GM21737 (cell line): ENCODE results near the gene SKI.
"Not testable (repeated sequence)": the region's sequence is repeated elsewhere in the genome, so short reads cannot be mapped to it uniquely, and the experiment has no call there.

ENCODE experiments used
- ATAC-seq: cut with Tn5 transposase; IDR thresholded peaks from one replicate; pipeline ENCODE4 v1.9.1; 2021; ENCODE audit warnings: mild to moderate bottlenecking, moderate library complexity; ENCODE audit not compliant: unreplicated experiment

SKI gene

DNA sequence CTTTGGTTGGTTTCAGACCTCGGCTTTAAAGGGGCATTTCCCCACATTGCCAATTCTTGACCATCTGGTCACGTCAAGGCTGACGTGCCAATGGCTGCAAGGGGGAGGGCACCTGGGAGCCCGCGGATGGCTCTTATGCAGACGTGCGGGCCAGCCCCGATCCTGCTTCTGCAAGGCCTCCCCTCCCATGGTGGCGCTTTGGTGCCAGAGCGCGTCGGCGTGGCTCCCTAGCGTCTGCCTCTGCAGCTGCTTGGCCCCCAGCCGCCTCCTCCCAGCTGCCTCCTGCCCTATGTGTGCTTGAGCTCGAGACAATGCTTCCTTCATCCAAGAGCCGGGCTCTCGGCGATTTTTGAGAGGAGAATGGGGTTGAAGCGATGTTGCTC is 29.1 kb downstream of the SKI start:
- no peak for ATAC-seq

DNA sequence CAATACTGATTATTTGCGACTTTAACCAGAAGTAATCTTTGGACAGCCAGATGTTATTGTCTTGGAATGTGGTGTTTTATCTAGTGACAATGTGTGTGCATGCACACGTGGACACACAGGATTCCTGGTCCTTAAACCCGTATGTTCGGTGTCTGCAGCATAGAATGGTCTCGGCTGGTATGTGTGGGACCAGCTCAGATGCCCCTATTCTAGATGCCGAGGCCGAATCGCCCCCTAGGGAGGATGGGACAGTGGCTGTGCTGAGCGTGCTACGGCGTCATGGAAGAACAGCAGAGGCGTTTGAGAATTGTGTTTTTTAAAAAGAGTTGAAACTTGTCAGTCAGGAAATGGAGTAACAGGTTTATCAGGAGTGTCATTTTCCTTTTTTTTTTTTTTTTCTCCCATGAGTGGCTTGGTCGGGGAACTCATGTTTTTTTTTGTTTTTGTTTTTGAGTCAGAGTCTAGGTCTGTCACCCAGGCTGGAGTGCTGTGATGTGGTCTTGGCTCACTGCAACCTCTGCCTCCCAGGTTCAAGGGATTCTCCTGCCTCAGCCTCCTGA is 30.1 kb downstream of the SKI start:
- ATAC-seq, result no peak

DNA sequence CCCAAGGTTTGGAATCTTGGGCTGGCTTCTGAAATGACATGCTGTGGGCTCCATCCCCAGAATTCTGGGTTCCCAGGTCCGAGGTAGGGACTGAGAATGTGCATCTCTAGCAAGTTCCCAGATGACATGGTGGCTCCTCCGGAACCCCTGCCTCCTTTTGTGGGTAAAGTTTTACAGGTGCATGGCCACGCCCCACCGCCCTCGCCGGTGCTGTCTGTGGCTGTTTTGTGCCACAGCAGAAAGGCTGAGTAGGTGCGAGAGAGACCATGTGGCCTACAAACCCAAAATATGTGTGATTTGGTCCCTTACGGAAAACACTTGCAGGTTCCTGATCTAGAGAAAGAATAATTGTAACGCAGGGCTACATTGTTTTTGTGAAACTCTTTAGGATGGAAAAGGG is 30.9 kb downstream of the SKI start:
- ATAC-seq, result no peak

DNA sequence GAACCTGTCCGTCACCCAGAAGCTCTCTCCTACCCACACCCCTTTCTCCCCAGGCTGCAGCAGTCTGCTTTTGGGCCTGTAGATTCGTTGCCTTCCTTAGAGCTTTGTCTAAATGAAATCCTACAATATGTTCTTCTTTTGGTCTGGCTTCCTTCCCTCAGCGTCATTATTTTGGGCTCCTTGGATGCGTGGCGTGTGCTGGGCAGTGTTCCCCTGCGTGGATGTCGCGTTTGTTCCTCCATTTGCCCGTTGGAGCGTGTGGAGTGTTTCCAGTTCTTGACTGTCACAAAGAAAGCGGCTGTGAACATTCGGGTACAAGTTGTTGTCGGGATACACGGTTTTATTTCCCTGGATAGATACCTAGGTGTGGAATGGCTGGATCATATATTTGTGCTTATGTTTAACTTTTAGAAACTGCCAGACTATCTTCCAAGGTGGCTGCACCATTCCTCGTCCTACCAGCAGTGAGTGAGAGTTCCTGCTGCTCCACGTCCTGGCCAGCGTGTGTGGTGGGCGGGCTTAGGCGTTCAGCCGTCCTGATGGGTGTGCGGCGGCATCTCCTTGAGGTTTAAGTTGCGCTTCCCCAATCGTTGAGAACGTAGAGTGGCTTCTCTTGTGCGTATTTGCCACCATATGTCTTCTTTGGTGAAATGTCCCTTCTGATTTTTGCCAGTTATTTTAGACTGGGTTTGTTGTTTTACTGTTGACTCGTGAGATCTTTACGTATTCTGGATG is 31.7 kb downstream of the SKI start:
- ATAC-seq, result no peak

DNA sequence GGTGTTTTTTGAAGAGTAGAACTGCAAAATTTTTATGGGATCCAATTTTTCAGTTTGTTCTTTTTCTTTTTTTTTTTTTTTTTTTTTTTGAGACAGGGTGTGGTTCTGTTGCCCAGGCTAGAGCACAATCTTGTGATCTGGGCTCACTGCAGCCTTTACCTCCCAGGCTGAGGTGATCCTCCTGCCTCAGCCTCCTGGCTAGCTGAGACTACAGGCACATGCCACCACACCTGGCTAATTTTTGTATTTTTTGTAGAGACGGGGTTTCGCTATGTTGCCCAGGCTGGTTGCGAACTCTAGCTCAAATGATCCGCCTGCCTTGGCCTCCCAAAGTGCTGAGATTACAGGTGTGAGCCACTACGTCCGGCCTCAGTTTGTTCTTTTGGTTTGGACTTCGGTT is 32.4 kb downstream of the SKI start:
- ATAC-seq, result not testable (repeated sequence)

DNA sequence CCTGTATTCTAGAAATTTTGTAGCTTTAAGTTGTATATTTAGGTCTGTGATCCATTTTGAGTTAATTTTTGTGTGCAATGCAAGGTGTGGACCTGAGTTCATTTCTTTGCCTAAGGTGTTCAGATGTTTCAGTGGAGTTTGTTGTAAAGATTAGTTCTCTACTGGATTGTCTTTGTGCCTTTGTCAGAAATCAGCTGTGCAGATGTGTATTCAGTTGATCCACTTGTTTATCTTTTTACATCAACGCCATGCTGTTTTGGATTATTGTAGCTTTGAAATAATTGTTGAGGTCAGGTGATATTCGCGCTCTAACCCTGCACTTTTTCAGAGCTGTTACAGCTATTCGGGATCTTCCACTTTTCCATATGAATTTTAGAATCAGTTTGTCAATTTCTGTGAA is 32.8 kb downstream of the SKI start:
- ATAC-seq, result no peak

DNA sequence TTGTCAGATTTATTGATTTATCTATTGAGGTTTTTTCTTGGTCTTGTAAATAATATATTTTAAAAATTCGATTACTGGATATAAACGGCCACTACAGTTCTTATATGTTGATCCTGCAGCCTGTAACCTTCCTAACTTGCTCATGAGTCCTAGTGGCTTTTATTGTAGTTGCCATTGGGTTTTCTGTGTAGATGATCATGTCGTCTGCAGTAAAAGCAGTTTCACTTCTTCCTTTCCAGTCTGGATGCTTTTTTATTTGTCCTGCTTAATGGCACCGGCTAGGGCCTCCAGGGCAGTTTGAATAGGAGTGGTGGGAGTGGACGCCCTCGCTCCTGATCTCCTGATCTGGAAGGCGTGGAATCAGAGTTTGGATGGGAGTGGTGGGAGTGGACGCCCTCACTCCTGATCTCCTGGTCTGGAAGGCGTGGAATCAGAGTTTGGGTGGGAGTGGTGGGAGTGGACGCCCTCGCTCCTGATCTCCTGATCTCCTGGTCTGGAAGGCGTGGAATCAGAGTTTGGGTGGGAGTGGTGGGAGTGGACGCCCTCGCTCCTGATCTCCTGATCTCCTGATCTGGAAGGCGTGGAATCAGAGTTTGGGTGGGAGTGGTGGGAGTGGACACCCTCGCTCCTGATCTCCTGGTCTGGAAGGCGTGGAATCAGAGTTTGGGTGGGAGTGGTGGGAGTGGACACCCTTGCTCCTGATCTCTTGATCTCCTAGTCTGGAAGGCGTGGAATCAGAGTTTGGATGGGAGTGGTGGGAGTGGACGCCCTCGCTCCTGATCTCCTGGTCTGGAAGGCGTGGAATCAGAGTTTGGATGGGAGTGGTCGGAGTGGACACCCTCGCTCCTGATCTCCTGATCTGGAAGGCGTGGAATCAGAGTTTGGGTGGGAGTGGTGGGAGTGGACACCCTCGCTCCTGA is 33.6 kb downstream of the SKI start:
- ATAC-seq, result not testable (repeated sequence)

DNA sequence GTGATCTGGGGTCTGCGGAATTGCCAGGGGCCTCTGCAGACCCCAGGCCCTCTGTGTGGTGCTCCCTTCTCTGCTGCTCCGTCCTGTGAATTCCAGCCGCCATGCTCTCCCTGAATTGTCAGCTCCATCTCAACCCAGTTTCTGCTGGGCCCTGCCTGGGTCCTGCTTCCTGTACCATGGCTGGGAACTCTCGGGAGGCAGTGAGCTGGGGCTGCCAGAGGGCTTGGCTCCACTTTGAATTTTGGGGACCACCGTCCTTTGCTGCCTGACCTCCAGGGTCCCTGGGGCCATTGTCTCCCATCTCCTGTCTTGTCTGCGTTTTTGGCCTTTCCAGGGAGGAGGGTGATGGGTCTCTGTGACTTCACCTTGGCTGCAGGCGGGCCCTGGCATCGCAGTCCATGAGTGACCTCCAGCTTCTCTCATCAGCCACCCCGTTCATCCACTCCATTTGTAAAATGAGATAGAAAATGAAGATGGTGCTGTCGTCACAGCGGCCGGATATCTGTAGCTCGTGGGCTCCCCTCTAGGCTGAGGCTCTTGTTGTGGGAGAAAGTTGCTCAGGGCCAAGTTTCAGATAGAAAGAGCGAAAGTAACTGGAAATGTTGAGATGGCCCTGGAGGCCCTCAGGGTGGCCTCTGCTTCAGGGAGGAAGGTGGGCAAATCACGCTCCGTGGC is 38.3 kb downstream of the SKI start:
- ATAC-seq, result no peak

DNA sequence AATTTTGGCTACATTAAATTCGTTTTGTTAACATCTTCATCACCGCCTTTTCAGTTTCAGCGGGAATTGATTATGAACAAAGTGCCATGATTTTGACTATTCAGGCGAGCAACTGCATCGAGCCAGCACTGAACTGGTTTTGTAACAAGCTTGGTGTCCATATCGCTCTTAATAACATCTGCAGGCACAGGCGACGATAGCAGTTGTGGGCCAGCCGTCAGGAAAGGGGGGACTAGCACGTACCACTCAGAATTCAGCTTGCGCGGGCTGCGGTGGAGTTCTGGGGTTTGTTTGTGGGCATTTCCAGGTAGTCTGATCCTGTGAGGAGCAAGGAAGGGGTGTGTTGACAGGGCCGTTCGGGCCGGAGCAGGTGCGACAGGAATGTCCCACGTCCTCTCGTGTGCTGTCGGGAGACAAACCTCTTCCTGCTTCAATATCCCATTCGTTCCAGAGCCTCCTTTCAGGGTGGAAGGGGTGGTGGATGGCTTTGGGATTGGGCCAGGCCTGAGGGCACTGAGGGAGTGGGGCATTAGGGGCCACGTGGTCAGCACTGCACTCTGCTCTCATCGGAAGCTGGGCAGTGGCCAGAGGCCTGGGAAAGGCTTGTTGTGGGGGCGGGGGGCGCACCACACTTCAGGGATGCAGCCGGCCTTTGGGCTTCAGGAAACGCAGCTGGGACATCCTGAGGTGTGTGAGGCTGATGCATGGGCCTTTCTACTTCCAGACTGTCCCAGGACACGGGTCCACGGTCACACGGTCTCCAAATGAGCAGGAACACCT is 39.1 kb downstream of the SKI start:
- ATAC-seq, result no peak

DNA sequence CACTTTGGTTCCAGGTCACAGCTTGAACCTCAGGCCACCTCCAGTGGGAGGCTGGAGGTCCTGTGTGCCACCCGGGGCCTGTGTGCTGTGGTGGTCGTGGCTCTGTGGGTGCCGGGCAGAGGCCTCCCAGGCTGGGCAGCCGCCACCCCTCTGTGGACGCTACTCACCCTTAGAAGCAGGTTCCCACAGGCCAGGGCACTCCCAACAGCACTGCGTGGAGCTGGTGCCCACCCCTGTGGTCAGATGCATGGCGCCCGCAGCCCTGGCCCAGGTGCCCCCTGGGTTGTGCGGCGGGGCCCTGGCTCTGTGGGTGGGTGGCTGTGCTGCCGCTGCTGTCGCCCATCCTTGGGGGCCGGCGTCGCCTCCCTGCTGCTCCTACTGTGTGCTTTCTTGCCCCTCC is 39.7 kb downstream of the SKI start:
- ATAC-seq, result no peak

DNA sequence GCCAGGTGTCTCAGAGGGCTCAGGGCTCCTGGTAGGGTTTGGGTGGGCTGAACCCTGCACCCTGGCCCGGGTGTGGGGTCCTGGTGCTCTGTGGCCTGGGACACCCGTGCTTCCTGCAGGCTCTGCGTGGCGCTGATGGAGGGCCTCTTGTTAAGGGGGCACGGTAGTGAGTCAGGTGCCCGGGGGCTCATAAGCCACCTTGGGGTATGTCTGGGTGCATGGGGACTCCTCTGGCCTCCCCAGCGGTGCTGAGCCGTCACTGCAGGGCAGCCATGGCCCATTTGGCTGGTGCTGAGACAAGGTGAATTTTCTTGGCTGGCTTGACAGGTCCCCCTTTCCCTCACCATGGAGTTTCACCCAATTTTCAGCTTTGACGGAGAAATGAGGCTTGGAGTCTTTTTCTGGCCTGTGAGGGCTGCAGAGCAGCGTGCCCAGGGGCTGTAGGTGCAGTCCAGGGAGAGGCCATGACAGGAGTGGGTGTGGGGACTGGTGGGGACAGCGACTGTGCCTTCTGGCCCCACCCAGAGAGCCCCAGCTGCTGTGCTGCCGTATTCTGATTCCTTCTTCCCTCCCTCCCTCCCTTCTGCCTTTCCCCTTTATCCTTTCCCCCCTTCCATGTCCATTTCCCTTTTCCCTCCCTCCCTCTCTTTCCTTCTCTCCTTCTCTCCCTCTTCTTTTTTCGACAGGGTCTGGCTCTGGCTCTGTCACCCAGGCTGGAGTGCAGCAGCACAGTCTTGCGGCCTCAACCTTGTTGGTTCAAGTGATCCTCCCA is 40.4 kb downstream of the SKI start:
- no peak for ATAC-seq

DNA sequence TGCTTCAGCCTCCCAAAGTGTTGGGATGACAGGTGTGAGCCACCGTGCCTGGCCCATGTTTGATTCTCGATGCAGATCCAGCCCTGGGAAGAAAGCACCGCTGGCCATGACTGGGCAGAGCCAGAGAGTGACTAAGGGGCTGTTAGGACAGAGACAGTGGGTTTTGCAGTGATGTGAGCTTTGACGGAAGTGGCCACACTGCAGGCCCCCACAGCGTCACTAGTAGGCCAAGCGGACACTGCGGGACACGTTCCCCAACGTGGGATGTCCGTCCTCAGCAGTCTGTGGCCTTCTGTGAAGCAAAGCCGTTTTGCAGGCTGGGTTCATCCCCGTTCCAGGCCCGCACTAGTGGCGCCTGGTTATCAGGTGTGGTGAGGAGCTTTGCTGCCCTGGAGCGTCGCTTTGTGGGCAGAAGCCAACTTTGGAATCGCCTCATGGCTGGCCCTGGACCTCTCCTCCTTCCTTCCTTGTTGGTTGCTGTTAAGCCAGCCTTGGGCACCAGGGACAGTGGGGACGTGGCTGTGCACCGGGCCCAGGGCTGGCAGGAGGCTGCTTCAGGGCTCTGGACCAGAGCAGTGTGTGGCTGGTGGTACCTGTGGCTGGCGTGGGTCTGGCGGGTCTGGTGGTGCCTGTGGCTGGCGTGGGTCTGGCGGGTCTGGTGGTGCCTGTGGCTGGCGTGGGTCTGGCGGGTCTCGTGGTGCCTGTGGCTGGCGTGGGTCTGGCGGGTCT is 41.2 kb downstream of the SKI start:
- no peak for ATAC-seq

DNA sequence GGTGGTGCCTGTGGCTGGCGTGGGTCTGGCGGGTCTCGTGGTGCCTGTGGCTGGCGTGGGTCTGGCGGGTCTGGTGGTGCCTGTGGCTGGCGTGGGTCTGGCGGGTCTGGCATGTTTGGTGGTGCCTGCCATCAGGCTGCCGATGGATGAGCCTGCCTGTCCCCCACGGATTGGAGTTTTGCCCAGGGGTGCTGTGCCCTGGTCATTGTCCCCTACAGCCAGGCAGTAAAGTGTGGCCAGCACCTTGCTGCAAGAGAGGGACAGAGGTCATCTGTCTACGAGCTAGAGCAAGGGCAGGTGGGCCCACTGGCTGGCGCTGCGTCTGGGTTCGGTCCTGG is 41.8 kb downstream of the SKI start:
- ATAC-seq, result no peak

DNA sequence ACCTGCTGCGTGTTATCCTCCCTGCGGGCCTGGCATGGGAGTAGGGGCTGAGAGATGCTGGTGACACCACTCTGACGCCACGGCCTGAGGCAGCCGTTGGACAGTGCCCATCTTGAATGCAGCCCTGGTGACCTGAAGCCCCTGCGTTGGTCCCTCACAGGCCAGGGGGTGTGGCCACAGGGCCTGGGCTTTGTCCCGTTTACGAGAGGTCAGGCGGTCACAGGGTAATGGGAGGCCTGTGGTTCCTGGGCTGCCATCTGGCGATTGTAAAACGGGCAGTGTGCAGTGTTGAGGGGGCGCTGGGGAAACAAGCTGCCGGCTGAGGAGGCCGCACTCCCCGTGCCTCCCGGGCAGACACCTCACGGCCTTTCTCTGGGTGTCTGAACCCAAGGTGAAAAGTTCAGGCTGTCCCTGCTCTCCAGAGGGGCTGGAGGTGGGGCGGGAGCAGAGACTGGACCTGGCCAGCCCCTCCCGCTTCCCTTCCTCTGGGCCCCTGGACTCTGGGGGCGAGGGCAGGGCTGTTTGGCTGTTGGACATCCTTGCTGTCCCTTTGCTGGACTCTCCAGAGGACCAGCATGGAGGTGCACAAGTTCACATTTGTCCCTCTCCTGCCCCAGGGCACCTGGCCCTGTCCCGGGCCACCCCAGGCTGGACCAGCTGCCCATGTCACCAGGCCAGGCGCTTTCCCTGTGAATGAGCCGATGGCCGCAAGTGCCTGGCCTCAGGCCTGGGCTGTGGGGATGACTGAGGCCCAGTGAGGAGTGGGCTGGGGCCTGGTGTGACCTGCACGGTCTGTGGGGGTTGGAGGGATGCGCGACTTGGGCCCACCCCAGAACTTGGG is 42.4 kb downstream of the SKI start:
- ATAC-seq, result no peak

DNA sequence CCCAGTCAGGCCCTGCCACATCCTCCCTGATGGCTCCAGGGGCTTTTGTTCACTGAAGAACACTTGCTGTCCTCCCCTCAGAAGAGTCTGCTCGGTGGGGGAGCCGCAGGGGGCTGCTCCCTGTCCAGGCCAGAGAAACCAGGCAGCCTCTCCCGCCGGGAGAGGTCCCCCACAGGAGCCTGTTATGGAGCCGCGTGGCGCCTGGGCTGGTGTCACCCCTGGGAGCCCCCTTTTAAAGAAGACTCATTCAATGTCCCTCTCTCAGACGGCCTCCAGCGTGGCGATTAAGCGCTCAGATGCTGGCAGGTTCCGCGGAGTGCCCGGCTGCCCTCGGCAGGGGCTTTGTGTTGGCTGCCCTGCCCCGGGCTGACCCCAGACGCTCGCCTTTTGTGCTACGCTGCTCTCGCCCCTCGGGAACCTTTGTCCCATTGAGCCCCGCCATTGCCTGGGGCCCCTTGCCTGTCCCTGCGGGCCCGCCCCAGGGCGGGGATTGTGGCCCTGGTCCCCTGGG is 43.1 kb downstream of the SKI start:
- no peak for ATAC-seq

DNA sequence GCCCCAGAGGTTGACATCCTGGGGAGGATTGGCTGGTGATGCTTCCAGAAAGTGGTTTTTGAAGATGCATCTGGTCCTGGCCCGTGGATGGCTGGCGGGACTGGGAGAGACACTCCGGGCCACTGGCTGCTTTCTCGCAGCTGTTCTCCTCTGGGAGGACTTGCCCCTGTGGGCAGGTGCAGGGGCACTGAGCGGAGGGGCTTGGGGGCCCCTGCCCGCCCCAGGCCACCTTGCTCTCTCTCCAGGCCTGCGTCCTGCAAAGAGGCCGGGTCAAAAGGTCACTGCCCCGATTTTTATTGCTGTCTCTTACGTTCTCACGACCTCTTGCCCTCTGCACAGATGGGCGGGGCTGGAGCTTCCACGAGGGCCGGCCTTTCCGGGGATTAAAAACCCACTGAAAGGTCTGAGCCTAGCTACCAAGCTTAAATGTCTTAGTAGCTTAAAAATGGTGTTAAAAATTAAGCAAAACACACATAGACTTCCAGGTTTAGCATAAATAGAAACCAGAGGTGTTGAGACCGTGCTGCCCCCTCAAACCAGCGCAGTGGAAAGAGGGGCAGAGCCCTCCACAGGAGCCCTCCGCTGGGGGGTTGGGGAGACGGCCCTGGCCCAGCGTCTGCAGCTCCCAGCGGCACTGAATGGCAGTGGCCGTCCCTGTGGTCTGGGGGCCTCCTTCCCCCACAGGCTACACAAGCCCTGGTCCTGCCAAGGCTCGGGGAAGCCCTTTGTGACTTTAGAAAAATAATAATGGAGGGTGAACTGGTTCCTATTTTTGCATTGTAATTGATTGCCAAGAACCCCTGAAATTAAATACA is 43.9 kb downstream of the SKI start:
- ATAC-seq, result no peak

DNA sequence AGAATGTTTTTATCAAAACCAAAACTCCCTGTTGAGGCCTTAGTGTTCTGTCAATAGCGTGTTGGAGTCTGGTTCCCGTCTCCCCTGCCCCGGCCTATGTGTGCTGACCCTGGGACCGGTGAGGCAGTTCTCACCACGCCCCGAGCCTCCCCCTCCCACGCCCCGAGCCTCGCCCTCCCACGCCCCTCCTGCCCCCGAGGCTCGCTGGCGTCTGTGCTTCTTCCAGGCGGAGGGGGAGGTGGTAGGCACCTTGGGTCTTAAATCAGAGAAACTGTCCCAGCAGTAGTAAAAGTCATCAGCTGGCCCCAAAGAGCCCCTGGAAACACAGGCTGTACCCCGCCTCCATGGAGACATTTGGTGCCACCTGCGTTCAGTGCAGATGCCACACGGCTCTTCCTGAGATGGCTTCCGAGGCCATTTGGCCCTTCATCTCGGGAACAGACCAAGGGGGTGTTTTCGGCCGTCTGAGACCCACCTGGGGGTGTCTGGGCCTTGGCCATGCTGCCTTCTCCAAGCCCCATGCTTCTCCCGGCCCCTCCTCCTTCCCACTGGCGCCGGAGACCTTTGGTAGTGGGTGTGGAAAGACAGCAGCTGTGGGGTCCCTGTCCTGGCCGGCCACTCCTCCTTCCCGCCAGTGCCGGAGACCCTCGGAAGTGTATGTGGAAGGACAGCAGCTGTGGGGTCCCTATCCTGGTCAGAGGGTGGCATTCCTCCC is 44.7 kb downstream of the SKI start:
- no peak for ATAC-seq
